HG03521 (cell line): ENCODE measurements around the gene CCT3.
A peak's percentile ranks its signal among the peaks of the same experiment; 100 is the strongest.

Experiments used
- ATAC-seq: cut with Tn5 transposase; IDR thresholded peaks from one replicate; pipeline ENCODE4 v1.9.1; 2021; ENCODE audit warnings: mild to moderate bottlenecking, moderate library complexity; ENCODE audit not compliant: unreplicated experiment

The CCT3 gene

DNA sequence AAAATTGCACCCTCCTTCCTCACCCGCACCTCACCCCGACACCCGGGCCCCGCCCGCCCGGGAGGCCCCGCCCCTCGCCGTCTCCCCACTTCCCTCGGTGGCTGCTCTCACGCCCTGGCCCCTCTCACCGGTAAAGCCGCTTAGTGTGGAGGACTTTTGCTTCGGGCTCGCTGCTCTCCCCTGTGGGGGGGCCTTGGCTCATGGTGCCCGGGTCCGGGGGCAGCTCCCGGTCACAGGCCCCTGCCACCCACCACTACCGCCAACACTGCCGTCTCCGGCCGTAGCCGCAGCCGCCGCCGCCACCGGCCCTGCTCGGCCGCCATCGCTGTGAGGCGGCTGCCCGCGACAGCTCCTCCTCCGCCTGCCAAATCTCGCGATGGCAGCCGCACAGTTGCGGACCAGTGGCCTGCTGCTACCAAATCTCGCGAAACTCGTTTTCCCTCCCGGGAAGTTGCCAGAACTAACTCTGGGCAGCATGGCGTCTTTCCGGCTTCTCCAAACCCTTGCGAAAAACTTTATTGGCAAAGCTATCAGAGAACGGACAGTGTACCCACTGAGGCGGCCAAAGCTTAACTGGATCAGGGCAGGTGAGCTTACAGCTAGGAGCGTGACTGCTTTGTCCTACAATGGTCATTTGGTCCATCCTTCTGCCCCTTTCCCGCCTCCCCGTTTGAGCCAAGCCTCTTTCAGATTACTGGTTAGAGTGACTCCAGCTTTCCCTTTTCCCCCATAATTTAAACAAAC is 55.4 kb downstream of the CCT3 start, which contains the start of gene SMG5:
Gene SMG5, minus strand, starts transcription at position 347 of the 744 bp plus-strand sequence. Its CDS starts 145 bp downstream, at position 202.
- ATAC-seq = peak; percentile 71

- ATAC-seq = no peak
Observed at GRCh38 chr1:156281693-156282478, 56.2 kb downstream of the CCT3 start.

DNA sequence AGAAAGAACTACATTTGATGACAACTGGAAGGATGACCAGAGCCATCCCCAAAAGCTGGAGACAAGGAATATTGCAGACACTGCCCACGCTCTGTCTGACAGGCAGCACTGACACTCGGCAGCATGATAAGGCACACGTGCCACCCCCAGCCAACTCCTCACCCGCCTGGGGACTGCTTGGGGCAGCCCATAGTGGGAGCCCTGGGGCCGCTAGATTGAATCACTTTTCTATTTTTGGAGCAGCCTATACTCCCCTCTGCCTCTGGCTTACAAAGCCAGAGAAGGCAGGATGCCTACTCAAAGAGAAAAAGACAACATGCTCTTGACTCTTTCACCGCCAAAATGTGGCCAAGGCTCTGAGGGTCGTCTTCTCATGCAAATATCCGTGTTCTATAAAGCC is 56.8 kb downstream of the CCT3 start:
- ATAC-seq = no peak

- no peak for ATAC-seq
Observed at GRCh38 chr1:156279837-156280236, 58.3 kb downstream of the CCT3 start.

GRCh38 chr1:156276966-156277381 is 61.1 kb downstream of the CCT3 start:
- no peak for ATAC-seq

GRCh38 chr1:156276532-156276931 is 61.6 kb downstream of the CCT3 start:
- ATAC-seq = no peak

DNA sequence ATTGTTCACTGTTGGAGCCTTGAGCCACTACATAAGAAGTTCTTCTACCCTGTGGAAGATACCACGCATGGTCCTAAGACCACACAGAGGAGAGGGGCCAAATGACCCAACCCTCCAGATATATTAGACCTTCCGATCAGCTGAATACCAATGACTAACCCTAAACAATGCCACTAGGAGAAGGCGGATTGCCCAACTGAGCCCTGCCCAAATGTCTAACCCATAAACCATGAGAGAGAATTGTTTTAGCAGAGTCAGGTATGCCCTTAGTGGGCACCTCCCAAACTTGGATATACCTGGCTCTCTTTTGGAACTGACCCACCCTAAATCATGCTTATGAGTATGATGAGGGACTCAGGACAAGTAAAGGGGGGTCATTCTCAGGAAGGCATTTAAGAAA is 67.8 kb downstream of the CCT3 start:
- ATAC-seq = no peak

- no peak for ATAC-seq
Observed at GRCh38 chr1:156268336-156268735, 69.8 kb downstream of the CCT3 start.

DNA sequence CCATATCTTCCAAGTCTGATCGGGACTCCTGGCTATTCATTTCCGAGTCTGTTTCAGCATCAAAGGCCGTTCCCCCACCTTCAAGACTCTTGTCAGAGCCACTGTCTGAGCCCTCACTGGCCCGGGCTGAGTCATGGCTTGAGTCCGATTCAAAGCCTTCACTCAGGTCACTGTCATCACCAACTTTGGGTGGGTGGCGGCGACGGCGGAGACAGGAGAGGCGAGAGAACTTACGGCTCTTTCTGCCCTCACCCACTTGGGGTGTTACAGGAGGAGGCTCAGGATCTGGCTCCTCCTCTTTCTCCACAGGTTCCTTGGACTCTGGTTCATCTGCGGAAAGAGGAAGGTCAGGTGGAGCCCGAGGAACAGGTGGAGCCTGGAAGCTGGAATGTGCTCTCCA is 72.0 kb downstream of the CCT3 start:
- ATAC-seq = no peak

- no peak for ATAC-seq
Observed at GRCh38 chr1:156263288-156263655, 74.8 kb downstream of the CCT3 start.

- ATAC-seq = no peak
Observed at GRCh38 chr1:156262461-156263287, 75.4 kb downstream of the CCT3 start.

- ATAC-seq = no peak
Observed at GRCh38 chr1:156260896-156261295, 77.2 kb downstream of the CCT3 start.

DNA sequence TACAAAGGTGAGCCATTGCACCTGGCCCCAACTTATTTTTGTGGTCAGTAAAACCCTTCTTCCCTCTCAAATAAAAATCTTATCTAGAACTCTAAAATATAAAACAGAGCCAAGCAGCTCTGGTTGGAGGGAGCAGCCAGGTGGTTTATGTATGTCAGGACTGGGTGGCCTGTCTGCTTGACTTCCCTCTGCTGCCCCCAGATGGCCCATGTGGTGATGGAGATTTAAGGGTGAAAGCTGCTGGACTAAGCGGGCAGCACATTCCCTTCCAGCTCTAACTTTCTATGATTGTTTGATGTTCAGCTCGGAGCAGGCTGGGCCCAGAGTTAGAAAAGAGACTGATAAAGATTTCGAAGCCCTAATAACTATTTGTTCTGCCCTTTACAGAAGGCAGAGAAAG is 78.3 kb downstream of the CCT3 start:
- no peak for ATAC-seq
